Measurements from ENCODE around the gene KRT37.

DNA sequence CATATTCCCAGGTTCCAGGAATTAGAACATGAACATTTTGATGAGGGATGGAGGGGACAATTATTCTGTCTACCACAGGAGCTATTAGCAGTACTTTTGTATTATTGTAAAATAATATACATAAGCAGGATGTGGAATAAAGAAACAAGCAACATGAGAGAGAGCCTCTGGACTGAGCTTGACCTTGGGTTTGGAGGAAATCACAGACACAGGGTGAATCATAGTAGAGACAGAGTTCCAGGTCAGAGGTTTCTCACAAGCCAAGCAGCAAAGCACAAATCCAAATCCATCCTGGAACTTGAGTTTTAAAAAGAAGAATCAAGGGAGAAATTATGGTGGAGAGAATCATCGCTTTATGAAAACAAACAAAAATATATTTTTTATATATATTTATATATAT is 32.1 kb downstream of the KRT37 start:
- TF ChIP-seq, protein P1, sequence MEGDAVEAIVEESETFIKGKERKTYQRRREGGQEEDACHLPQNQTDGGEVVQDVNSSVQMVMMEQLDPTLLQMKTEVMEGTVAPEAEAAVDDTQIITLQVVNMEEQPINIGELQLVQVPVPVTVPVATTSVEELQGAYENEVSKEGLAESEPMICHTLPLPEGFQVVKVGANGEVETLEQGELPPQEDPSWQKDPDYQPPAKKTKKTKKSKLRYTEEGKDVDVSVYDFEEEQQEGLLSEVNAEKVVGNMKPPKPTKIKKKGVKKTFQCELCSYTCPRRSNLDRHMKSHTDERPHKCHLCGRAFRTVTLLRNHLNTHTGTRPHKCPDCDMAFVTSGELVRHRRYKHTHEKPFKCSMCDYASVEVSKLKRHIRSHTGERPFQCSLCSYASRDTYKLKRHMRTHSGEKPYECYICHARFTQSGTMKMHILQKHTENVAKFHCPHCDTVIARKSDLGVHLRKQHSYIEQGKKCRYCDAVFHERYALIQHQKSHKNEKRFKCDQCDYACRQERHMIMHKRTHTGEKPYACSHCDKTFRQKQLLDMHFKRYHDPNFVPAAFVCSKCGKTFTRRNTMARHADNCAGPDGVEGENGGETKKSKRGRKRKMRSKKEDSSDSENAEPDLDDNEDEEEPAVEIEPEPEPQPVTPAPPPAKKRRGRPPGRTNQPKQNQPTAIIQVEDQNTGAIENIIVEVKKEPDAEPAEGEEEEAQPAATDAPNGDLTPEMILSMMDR (IDR thresholded peaks at IDR 0.05 in 4 of 5, conservative IDR thresholded peaks at IDR 0.05 in 1 of 5), result no peak
- no peak for TF ChIP-seq POLR2A (IDR thresholded peaks at IDR 0.05)

All from gastrocnemius medialis (tissue), 4 donors.